Lower leg skin (tissue), 4 donors: ENCODE data around the gene ERG. TPM values are rescaled to one million over a fixed set of nuclear protein-coding genes. Genes with fewer than 3 reads are reported as not detected.

Experiments
- DNase-seq, 2 donors: peaks; one replicate each; pipeline ENCODE4 v3.0.0-alpha.2; 2019; ENCODE audit warnings: low spot score in 2 of 2
- H3K4me3 ChIP-seq: fragments of 200-600 bp; sonication (generic); 2 replicates; pipeline ENCODE4 v1.5.1; 2017; ENCODE audit warnings: mild to moderate bottlenecking, low read depth; ENCODE audit not compliant: poor library complexity, severe bottlenecking
- CTCF ChIP-seq, 3 donors: fragments of 450-650 bp; IDR thresholded peaks; one replicate each; pipeline ENCODE4 v1.5.1; 2016; ENCODE audit warnings: antibody characterized with exemption in 3 of 3, mild to moderate bottlenecking in 3 of 3, moderate library complexity in 2 of 3
- POLR2A ChIP-seq, 2 donors: fragments of 450-650 bp; IDR thresholded peaks; one replicate each; pipeline ENCODE4 v1.6.1; 2016 to 2017; ENCODE audit warnings: antibody characterized with exemption in 2 of 2, mild to moderate bottlenecking in 1 of 2, moderate library complexity in 1 of 2
- WGBS, 2 donors: methylation state at CpG; one replicate each; pipeline ENCODE4 v1.1.5; 2018; 5-methylcytosine and 5-hydroxymethylcytosine counted together
- intact Hi-C: fragments of 100-400 bp; cut with DNase I; formaldehyde crosslinking; loops from one replicate; pipeline ENCODE4 v1.15.0; 2023; ENCODE audit warnings: low total_unique reads
- total RNA-seq, 4 donors: library from RNA; depleted of rRNA; stranded (reverse); fragments of >200 nt; gene quantifications; one replicate each; pipeline ENCODE4 v1.1.0, GENCODE V29; 2016

The ERG gene
- total RNA-seq, 4 donors from 2014 or later: 3.5 to 12.5 (median 6.6) TPM

GRCh38 chr21:38454702-38455101, 43.6 kb downstream of the ERG start:
- WGBS, 2 donors: 89 to 93% methylated on average over 2 of the region's 2 CpGs
- intact Hi-C loops: no loop called here
- TF ChIP-seq CTCF (IDR thresholded peaks at IDR 0.05) (no peak), POLR2A (IDR thresholded peaks at IDR 0.05) (no peak)
- no peak for DNase-seq
- H3K4me3 ChIP-seq: no peak overlapping the region

- TF ChIP-seq CTCF (IDR thresholded peaks at IDR 0.05): no peak
- TF ChIP-seq POLR2A (IDR thresholded peaks at IDR 0.05): no peak
- intact Hi-C loops: no loop called here
- DNase-seq: no peak
- 42 to 51% methylated on average over 3 of the region's 3 CpGs for WGBS, 2 donors
- no peak overlapping the region for H3K4me3 ChIP-seq
Observed at GRCh38 chr21:38454161-38454560, 44.1 kb downstream of the ERG start.

DNA sequence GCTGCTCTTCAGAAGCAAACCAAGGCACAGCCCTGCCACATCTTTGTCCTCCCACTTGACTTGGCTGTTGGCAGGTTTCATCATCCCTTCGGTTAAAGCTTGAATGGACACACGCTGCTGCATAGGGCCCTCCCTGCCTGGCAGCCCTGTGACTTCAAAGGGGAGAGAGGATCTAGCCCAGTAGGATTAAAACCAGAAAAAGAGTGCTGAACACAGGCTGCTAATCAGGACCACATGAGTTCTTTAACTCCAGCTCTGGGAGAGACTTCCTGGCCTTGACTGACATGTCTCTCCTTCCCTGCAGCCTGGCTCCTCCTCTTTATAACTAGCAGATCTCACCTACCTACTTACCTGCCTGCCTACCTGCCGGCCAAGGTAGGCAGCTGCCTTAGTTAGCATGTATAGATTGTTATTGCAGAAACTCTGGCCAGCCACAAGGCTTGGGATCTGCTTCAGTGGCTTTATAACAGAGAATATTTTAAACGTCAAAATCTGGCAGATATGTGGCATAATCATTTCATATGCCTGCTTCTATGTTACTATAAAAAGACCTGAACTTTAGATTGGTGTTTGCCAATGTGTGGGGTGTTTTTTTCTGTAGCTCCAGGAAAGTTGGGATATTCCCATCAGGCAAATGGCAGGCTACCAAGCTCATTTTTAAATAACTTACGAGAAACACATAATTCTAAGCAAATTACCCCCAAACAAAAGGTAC, 49.4 kb downstream of the ERG start:
- TF ChIP-seq POLR2A (IDR thresholded peaks at IDR 0.05) (no peak), CTCF (IDR thresholded peaks at IDR 0.05) (no peak)
- no peak for DNase-seq
- intact Hi-C loops: no loop called here
- H3K4me3 ChIP-seq: no peak overlapping the region
- 25 to 26% methylated on average over 5 of the region's 5 CpGs for WGBS, 2 donors

- TF ChIP-seq CTCF (IDR thresholded peaks at IDR 0.05): no peak
- no peak for TF ChIP-seq POLR2A (IDR thresholded peaks at IDR 0.05)
- intact Hi-C loops: no loop called here
- H3K4me3 ChIP-seq: no peak overlapping the region
- 68 to 79% methylated on average over 3 of the region's 3 CpGs for WGBS, 2 donors
- no peak for DNase-seq
Observed at GRCh38 chr21:38447611-38448010, 50.7 kb downstream of the ERG start.

- no peak for TF ChIP-seq POLR2A (IDR thresholded peaks at IDR 0.05)
- TF ChIP-seq CTCF (IDR thresholded peaks at IDR 0.05): no peak
- intact Hi-C loops: no loop called here
- no peak for DNase-seq
- H3K4me3 ChIP-seq: no peak overlapping the region
- 67 to 75% methylated on average over 6 of the region's 6 CpGs for WGBS, 2 donors
Observed at GRCh38 chr21:38444691-38445090, 53.6 kb downstream of the ERG start.

GRCh38 chr21:38443110-38443509, 55.2 kb downstream of the ERG start:
- TF ChIP-seq POLR2A (IDR thresholded peaks at IDR 0.05): no peak
- no peak for TF ChIP-seq CTCF (IDR thresholded peaks at IDR 0.05)
- intact Hi-C loops: no loop called here
- no peak for DNase-seq
- 68 to 78% methylated on average over 8 of the region's 8 CpGs for WGBS, 2 donors
- H3K4me3 ChIP-seq: no peak overlapping the region
